RWPE2 (cell line): Measurements from ENCODE around the gene MOV10.
"Not testable (repeated sequence)": the region's sequence is repeated elsewhere in the genome, so short reads cannot be mapped to it uniquely, and the experiment has no call there.

Experiments
- ATAC-seq: fragments of 200-7000 bp; cut with Tn5 transposase; 3 replicates; pipeline ENCODE4 v1.9.1; 2021; ENCODE audit warnings: low read depth
- DNase-seq: peaks from one replicate; pipeline ENCODE4 v3.0.0-alpha.2; 2020; ENCODE audit warnings: low spot score
- H3K27ac ChIP-seq: fragments of 450-650 bp; 2 replicates; pipeline ENCODE4 v1.5.1; 2017; ENCODE audit warnings: mild to moderate bottlenecking; ENCODE audit not compliant: poor library complexity, severe bottlenecking
- H3K27me3 ChIP-seq: fragments of 250-450 bp; sonication (Bioruptor Pico); 2 replicates; pipeline ENCODE4 v1.5.1; 2021; ENCODE audit warnings: mild to moderate bottlenecking, moderate library complexity; ENCODE audit not compliant: insufficient read depth, poor library complexity, severe bottlenecking
- H3K36me3 ChIP-seq: fragments of 250-450 bp; sonication (Bioruptor Pico); 2 replicates; pipeline ENCODE4 v1.5.1; 2020; ENCODE audit warnings: low read depth, mild to moderate bottlenecking, moderate library complexity
- H3K4me1 ChIP-seq: fragments of 250-450 bp; sonication (Bioruptor Pico); 2 replicates; pipeline ENCODE4 v1.5.1; 2021; ENCODE audit warnings: mild to moderate bottlenecking, moderate library complexity; ENCODE audit not compliant: insufficient read depth, poor library complexity, severe bottlenecking
- H3K4me3 ChIP-seq: fragments of 250-450 bp; sonication (Bioruptor Pico); 2 replicates; pipeline ENCODE4 v1.5.1; 2021; ENCODE audit warnings: mild to moderate bottlenecking, moderate library complexity; ENCODE audit not compliant: severe bottlenecking
- H3K9me3 ChIP-seq: fragments of 250-450 bp; sonication (Bioruptor Pico); 2 replicates; pipeline ENCODE4 v1.5.1; 2021; ENCODE audit warnings: mild to moderate bottlenecking, moderate library complexity; ENCODE audit not compliant: severe bottlenecking
- TF ChIP-seq, protein P1 (sequence below): fragments of 450-650 bp; IDR thresholded peaks from one replicate; pipeline ENCODE4 v1.5.1; 2017; ENCODE audit warnings: mild to moderate bottlenecking, moderate library complexity; ENCODE audit not compliant: poor library complexity, severe bottlenecking

MOV10 gene

GRCh38 chr1:112718691-112719418 is 44.4 kb downstream of the MOV10 start:
- DNase-seq (no peak), ATAC-seq (peak; percentile 55)
- peak overlapping the region; percentile 19 for H3K4me3 ChIP-seq
- no peak overlapping the region for H3K27ac ChIP-seq
- H3K9me3 ChIP-seq = no peaks in the 10 kb centered on the region
- no peaks in the 10 kb centered on the region for H3K27me3 ChIP-seq
- TF ChIP-seq, protein P1, sequence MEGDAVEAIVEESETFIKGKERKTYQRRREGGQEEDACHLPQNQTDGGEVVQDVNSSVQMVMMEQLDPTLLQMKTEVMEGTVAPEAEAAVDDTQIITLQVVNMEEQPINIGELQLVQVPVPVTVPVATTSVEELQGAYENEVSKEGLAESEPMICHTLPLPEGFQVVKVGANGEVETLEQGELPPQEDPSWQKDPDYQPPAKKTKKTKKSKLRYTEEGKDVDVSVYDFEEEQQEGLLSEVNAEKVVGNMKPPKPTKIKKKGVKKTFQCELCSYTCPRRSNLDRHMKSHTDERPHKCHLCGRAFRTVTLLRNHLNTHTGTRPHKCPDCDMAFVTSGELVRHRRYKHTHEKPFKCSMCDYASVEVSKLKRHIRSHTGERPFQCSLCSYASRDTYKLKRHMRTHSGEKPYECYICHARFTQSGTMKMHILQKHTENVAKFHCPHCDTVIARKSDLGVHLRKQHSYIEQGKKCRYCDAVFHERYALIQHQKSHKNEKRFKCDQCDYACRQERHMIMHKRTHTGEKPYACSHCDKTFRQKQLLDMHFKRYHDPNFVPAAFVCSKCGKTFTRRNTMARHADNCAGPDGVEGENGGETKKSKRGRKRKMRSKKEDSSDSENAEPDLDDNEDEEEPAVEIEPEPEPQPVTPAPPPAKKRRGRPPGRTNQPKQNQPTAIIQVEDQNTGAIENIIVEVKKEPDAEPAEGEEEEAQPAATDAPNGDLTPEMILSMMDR = peak; percentile 96
- H3K36me3 ChIP-seq = no peaks in the 10 kb centered on the region
- H3K4me1 ChIP-seq = no peaks in the 10 kb centered on the region

DNA sequence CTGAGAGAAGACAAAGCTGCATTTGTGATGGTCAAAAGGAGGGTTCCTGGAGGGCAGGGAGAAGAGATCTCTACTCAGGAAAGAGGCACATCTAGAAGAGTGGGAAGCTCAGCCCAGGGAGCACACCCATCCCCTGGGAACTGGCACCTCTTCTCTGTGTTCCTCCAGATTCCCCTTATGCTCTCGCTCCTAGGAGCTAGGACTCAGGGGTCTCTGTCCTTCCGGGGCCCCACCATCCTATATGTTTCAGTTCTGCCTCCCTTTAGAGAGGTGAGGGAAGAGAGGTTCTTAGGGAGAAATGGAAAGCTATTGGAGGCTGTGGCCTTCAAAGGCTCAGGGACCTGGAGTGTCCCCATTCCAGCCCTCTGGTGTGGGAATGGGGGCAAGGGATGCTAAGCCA is 45.2 kb downstream of the MOV10 start:
- no peak overlapping the region for H3K4me3 ChIP-seq
- ATAC-seq = no peak
- TF ChIP-seq, protein P1 = no peak
- H3K9me3 ChIP-seq = no peaks in the 10 kb centered on the region
- H3K27me3 ChIP-seq = no peaks in the 10 kb centered on the region
- no peak for DNase-seq
- no peaks in the 10 kb centered on the region for H3K4me1 ChIP-seq
- H3K27ac ChIP-seq = no peak overlapping the region
- no peaks in the 10 kb centered on the region for H3K36me3 ChIP-seq

DNA sequence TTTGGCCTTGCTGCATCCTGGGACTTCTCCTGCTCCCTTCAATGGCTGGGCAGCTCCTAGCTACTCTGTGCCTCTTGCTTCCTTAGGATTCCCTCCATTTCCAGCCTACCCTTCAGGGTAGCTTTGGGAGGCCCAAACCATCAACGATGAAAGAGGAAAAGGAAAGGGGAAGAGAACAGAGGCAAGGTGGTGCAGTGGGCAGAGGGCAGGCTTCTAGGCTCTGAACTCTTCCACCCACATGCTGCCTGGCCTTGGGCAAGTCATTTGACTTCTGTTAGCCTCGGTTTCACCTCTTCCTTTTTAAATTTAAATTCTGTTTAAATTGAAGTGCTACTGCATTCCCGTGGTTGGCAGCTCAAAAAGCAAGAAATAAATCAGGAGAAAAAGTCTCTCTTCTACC is 46.3 kb downstream of the MOV10 start:
- TF ChIP-seq, protein P1 = no peak
- no peak overlapping the region for H3K27ac ChIP-seq
- H3K4me1 ChIP-seq = no peaks in the 10 kb centered on the region
- ATAC-seq (no peak), DNase-seq (no peak)
- no peaks in the 10 kb centered on the region for H3K27me3 ChIP-seq
- no peak overlapping the region for H3K4me3 ChIP-seq
- no peaks in the 10 kb centered on the region for H3K9me3 ChIP-seq
- no peaks in the 10 kb centered on the region for H3K36me3 ChIP-seq

- not testable (repeated sequence) for H3K27ac ChIP-seq, H3K27me3 ChIP-seq, H3K4me3 ChIP-seq, DNase-seq, H3K4me1 ChIP-seq, ATAC-seq, H3K9me3 ChIP-seq, H3K36me3 ChIP-seq
These were observed 46.8 kb downstream of the MOV10 start for GRCh38 chr1:112721294-112721693.

DNA sequence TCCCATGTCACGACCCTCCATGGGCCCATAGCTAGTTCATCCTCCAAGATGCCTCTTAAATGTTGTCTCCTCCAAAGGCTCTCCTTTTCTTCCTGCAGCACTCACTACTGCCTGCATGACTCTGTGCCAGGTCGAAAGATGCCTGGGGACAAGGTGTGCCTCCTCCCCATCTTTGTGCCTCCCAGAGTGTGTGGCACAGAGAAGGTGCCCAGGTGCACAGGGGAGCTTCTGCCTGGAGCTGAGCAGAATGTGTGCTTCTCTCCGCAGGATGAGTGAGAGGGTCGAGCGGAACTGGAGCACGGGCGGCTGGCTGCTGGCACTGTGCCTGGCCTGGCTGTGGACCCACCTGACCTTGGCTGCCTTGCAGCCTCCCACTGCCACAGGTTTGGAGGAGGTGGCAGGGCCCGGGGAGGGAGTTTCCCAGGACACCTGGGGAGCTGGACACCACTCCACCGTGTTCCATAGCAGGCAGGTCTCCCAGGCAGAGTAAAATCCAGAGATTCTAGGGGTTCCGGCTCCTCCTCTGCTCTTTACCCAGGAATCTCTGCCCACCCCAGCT is 47.6 kb downstream of the MOV10 start:
- Histone ChIP-seq H3K27me3 (no peaks in the 10 kb centered on the region), H3K4me3 (no peak overlapping the region)

More for the DNA sequence above, 47.6 kb downstream of the MOV10 start:
- no peak overlapping the region for H3K27ac ChIP-seq
- no peaks in the 10 kb centered on the region for H3K9me3 ChIP-seq
- TF ChIP-seq, protein P1 = no peak
- ATAC-seq (no peak), DNase-seq (no peak)
- no peaks in the 10 kb centered on the region for H3K4me1 ChIP-seq
- no peaks in the 10 kb centered on the region for H3K36me3 ChIP-seq
